ENCODE measurements around the gene ANKLE2.

The ANKLE2 gene

GRCh38 chr12:132716356-132716755 is 45.3 kb downstream of the ANKLE2 start:
- ChIA-PET POLR2A (no interaction called here), CTCF (no interaction called here)
- no peak for TF ChIP-seq FOXK2 (IDR thresholded peaks at IDR 0.05)
- no peak for TF ChIP-seq HDGF (IDR thresholded peaks at IDR 0.05; ENCODE audit: borderline replicate concordance)
- no peak for TF ChIP-seq ELF4 (IDR thresholded peaks at IDR 0.05)
- TF ChIP-seq TARDBP (IDR thresholded peaks at IDR 0.05), result no peak
- no peak for TF ChIP-seq NFRKB (IDR thresholded peaks at IDR 0.05)
- no peak for DNase-seq (ENCODE audit: extremely low spot score)

DNA sequence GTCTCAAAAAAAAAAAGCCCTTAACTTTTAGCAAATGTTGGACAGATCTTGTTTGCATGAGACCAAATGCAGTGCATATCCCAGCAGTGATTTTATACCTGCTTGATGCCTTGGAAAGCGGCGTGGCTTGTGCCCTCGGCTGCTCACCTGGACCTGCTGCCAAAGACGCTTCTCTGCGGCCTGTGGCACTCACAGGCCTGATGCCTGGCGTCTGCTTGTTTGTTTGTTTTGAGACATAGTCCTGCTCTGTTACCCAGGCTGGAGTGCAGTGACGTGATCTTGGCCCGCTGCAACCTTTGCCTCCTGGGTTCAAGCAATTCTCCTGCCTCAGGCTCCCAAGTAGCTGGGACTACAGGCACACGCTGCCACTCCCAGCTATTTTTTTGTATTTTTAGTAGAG is 45.8 kb downstream of the ANKLE2 start:
- TF ChIP-seq SP1 (IDR thresholded peaks at IDR 0.05) (no peak), ZNF384 (IDR thresholded peaks at IDR 0.05) (no peak), HDGF (IDR thresholded peaks at IDR 0.05; ENCODE audit: borderline replicate concordance) (no peak), BHLHE40 (IDR thresholded peaks at IDR 0.05; ENCODE audit: borderline replicate concordance) (no peak), ELF4 (IDR thresholded peaks at IDR 0.05) (no peak), CTBP1 (IDR thresholded peaks at IDR 0.05; ENCODE audit: borderline replicate concordance) (no peak), NFRKB (IDR thresholded peaks at IDR 0.05) (no peak), FOXM1 (IDR thresholded peaks at IDR 0.05; ENCODE audit: borderline replicate concordance) (no peak), TARDBP (IDR thresholded peaks at IDR 0.05) (no peak), ARNT (IDR thresholded peaks at IDR 0.05) (no peak), FOXA1 (IDR thresholded peaks at IDR 0.05) (no peak), FOXK2 (IDR thresholded peaks at IDR 0.05) (no peak), LEF1 (IDR thresholded peaks at IDR 0.05; ENCODE audit: borderline replicate concordance) (no peak), L3MBTL2 (conservative IDR thresholded peaks at IDR 0.05) (no peak), SUZ12 (IDR thresholded peaks at IDR 0.05) (no peak)
- TF ChIP-seq, protein P1, sequence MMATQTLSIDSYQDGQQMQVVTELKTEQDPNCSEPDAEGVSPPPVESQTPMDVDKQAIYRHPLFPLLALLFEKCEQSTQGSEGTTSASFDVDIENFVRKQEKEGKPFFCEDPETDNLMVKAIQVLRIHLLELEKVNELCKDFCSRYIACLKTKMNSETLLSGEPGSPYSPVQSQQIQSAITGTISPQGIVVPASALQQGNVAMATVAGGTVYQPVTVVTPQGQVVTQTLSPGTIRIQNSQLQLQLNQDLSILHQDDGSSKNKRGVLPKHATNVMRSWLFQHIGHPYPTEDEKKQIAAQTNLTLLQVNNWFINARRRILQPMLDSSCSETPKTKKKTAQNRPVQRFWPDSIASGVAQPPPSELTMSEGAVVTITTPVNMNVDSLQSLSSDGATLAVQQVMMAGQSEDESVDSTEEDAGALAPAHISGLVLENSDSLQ (IDR thresholded peaks at IDR 0.05), result no peak
- POLR2A ChIA-PET, result no interaction called here
- no peak for DNase-seq (ENCODE audit: extremely low spot score)
- CTCF ChIA-PET, result no interaction called here

GRCh38 chr12:132713123-132713522 is 48.5 kb downstream of the ANKLE2 start:
- TF ChIP-seq FOXK2 (IDR thresholded peaks at IDR 0.05) (no peak), FOXA1 (IDR thresholded peaks at IDR 0.05) (no peak), TARDBP (IDR thresholded peaks at IDR 0.05) (no peak), BHLHE40 (IDR thresholded peaks at IDR 0.05; ENCODE audit: borderline replicate concordance) (no peak), SUZ12 (IDR thresholded peaks at IDR 0.05) (no peak), ZNF384 (IDR thresholded peaks at IDR 0.05) (no peak), HDGF (IDR thresholded peaks at IDR 0.05; ENCODE audit: borderline replicate concordance) (no peak), SP1 (IDR thresholded peaks at IDR 0.05) (no peak), FOXM1 (IDR thresholded peaks at IDR 0.05; ENCODE audit: borderline replicate concordance) (no peak), ARNT (IDR thresholded peaks at IDR 0.05) (no peak)
- TF ChIP-seq, protein P1 (IDR thresholded peaks at IDR 0.05), result no peak
- no peak for DNase-seq (ENCODE audit: extremely low spot score)
- POLR2A ChIA-PET, result no interaction called here
- CTCF ChIA-PET, result no interaction called here

GRCh38 chr12:132711080-132711843 is 50.4 kb downstream of the ANKLE2 start:
- CTCF ChIA-PET, result interaction anchor here (0.5 kb wide), 1 partner anchor 79 kb away, joined by 3 read pairs; no protein-coding TSS in a partner anchor
- DNase-seq (ENCODE audit: extremely low spot score), result peak; percentile 36
- TF ChIP-seq TARDBP (IDR thresholded peaks at IDR 0.05), result no peak
- no peak for TF ChIP-seq SUZ12 (IDR thresholded peaks at IDR 0.05)
- TF ChIP-seq FOXK2 (IDR thresholded peaks at IDR 0.05), result no peak
- no peak for TF ChIP-seq ARNT (IDR thresholded peaks at IDR 0.05)
- TF ChIP-seq BHLHE40 (IDR thresholded peaks at IDR 0.05; ENCODE audit: borderline replicate concordance), result no peak
- TF ChIP-seq NFRKB (IDR thresholded peaks at IDR 0.05), result no peak
- no peak for TF ChIP-seq ELF4 (IDR thresholded peaks at IDR 0.05)
- TF ChIP-seq L3MBTL2 (conservative IDR thresholded peaks at IDR 0.05), result no peak

DNA sequence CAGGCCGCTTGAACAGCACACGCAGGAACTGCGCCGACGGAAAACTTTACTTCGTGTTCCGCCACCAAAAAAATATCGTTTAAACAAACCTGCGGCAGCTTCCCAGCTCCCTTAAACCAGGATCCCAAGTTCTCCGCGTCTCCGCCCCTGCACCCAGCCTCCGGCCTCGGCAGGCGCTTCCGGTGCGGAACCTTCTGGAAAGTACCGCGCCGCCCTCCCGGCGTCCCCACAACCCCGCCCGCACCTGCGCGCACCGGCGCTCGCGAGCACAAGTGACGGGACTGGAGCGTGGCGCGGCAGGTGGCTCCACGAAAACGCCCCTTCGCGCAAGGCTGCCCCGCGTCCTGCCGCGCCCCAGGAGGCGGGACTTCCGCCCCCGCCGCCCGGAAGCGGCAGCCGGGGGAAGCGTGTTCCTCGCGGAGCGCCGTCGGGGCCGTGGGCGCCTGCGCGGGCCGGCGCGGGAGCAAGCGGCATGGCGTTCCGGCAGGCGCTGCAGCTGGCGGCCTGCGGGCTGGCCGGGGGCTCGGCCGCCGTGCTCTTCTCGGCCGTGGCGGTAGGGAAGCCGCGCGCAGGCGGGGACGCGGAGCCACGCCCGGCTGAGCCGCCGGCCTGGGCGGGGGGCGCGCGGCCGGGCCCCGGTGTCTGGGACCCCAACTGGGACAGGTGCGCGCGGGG is 51.1 kb downstream of the ANKLE2 start, which contains the start of gene PGAM5:
Gene PGAM5 (plus strand): TSS at position 438 of the 675 bp plus-strand sequence. CDS start 35 bp downstream, at position 473.
- CTCF ChIA-PET, result interaction anchor here (0.5 kb wide), 1 partner anchor 78 kb away, joined by 3 read pairs; no protein-coding TSS in a partner anchor
- TF ChIP-seq FOXA1 (IDR thresholded peaks at IDR 0.05) (no peak), LEF1 (IDR thresholded peaks at IDR 0.05; ENCODE audit: borderline replicate concordance) (0 out of 2 replicates have a peak, but pooled peaks have one; percentile 77), ELF4 (IDR thresholded peaks at IDR 0.05) (no peak), TARDBP (IDR thresholded peaks at IDR 0.05) (peak; percentile 94), ZNF384 (IDR thresholded peaks at IDR 0.05) (no peak), L3MBTL2 (conservative IDR thresholded peaks at IDR 0.05) (peak; percentile 87), FOXM1 (IDR thresholded peaks at IDR 0.05; ENCODE audit: borderline replicate concordance) (0 out of 2 replicates have a peak, but pooled peaks have one; percentile 45), ARNT (IDR thresholded peaks at IDR 0.05) (0 out of 2 replicates have a peak, but pooled peaks have one; percentile 48), CTBP1 (IDR thresholded peaks at IDR 0.05; ENCODE audit: borderline replicate concordance) (no peak), NFRKB (IDR thresholded peaks at IDR 0.05) (no peak)
- TF ChIP-seq, protein P1 (IDR thresholded peaks at IDR 0.05), result no peak
- peak; percentile 93 for DNase-seq (ENCODE audit: extremely low spot score)
- POLR2A ChIA-PET, result interaction anchor here (0.9 to 1.5 kb wide), 5 partner anchors 9 to 30 kb away, joined by 3 to 6 read pairs (median 3); no protein-coding TSS in a partner anchor

More at GRCh38 chr12:132711080-132711843, 50.4 kb downstream of the ANKLE2 start:
- POLR2A ChIA-PET, result interaction anchor here (0.9 to 1.2 kb wide), 3 partner anchors 8 to 20 kb away, joined by 3 to 6 read pairs (median 3); no protein-coding TSS in a partner anchor
